Stomach (tissue), 4 donors: Measurements from ENCODE around the gene EIF4G3.

Experiments used
- POLR2A ChIP-seq, 4 donors: fragments of 450-650 bp; IDR thresholded peaks; one replicate each; pipeline ENCODE4 v1.6.1; 2016; ENCODE audit warnings: antibody characterized with exemption in 4 of 4, control low read depth in 2 of 4, mild to moderate bottlenecking in 1 of 4, moderate library complexity in 1 of 4
- TF ChIP-seq, protein P1 (sequence below), 7 experiments: fragments of 450-650 bp in 4 of 7; fragments of 200-600 bp in 3 of 7; sonication (generic) in 3 of 7; IDR thresholded peaks; one replicate each; pipeline ENCODE4 v1.5.1; 2016 to 2019; ENCODE audit warnings: antibody characterized with exemption in 7 of 7, control low read depth in 2 of 7, mild to moderate bottlenecking in 1 of 7

DNA sequence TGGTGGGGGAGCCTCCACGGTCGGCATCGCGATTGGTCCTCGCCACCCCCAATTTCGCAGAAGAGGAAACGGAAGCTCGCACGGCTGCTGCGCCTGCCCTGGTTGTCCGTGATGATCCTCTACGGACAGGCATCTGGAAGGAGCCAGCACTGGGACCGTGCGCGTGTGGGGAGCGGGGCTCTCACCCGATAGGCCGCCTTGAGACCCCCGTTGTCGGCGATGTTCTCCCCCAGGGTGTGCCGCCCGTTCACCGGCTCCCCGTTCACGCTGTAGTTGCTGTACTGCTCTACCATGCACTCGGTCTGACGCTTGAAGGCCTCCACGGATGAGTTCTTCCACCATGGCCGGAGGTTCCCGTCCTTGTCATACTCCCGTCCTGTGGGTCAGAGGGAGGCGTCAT is 48.4 kb upstream of the EIF4G3 start:
- TF ChIP-seq, protein P1, sequence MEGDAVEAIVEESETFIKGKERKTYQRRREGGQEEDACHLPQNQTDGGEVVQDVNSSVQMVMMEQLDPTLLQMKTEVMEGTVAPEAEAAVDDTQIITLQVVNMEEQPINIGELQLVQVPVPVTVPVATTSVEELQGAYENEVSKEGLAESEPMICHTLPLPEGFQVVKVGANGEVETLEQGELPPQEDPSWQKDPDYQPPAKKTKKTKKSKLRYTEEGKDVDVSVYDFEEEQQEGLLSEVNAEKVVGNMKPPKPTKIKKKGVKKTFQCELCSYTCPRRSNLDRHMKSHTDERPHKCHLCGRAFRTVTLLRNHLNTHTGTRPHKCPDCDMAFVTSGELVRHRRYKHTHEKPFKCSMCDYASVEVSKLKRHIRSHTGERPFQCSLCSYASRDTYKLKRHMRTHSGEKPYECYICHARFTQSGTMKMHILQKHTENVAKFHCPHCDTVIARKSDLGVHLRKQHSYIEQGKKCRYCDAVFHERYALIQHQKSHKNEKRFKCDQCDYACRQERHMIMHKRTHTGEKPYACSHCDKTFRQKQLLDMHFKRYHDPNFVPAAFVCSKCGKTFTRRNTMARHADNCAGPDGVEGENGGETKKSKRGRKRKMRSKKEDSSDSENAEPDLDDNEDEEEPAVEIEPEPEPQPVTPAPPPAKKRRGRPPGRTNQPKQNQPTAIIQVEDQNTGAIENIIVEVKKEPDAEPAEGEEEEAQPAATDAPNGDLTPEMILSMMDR (IDR thresholded peaks at IDR 0.05) = no peak
- no peak for TF ChIP-seq POLR2A (IDR thresholded peaks at IDR 0.05)
